ENCODE results near the gene DAD1. TPM values are rescaled to one million over a fixed set of nuclear protein-coding genes. Genes with fewer than 3 reads are reported as not detected.

Gene DAD1
- total RNA-seq, 1 experiment from 2014 or later: 258 TPM

GRCh38 chr14:22560662-22561365, 28.2 kb downstream of the DAD1 start:
- CTCF ChIA-PET: interaction anchor here (0.6 to 1.8 kb wide), 2 partner anchors 92 to 276 kb away, joined by 3 to 6 read pairs; no protein-coding TSS in a partner anchor
- ATAC-seq: no peak
- no peak overlapping the region for H3K27ac ChIP-seq (ENCODE audit: low read length)

GRCh38 chr14:22559041-22559440, 30.0 kb downstream of the DAD1 start:
- Histone ChIP-seq H3K79me2 (ENCODE audit: low read length) (no peaks in the 10 kb centered on the region), H3K9ac (ENCODE audit: low read length) (no peak overlapping the region), H3K9me3 (ENCODE audit: low read length) (no peaks in the 10 kb centered on the region), H3K36me3 (ENCODE audit: low read depth, low read length) (peaks cover 9% of the 10 kb centered on the region), H4K20me1 (ENCODE audit: low read length) (no peaks in the 10 kb centered on the region), H3K4me3 (ENCODE audit: low read length) (no peak overlapping the region), H3F3A (ENCODE audit: low read length, unreplicated experiment) (no peaks in the 10 kb centered on the region), H3K27me3 (ENCODE audit: low read length) (no peaks in the 10 kb centered on the region), H3K4me1 (ENCODE audit: insufficient read depth, low read length) (peaks cover 49% of the 10 kb centered on the region), H3K27ac (ENCODE audit: low read length) (no peak overlapping the region), H2AFZ (ENCODE audit: low read length) (0 out of 2 replicates have a peak overlapping the region, but pooled peaks have one; percentile 28), H3K4me2 (ENCODE audit: low read length) (no peak overlapping the region), H3K9me2 (replicated peaks; ENCODE audit: low read length) (no peaks in the 10 kb centered on the region)
- CTCF ChIA-PET: interaction anchor here (0.8 to 1.8 kb wide), 3 partner anchors 31 to 168 kb away, joined by 3 to 6 read pairs (median 3); no protein-coding TSS in a partner anchor
- intact Hi-C loops (cut with micrococcal nuclease): loop anchor here (5.0 to 10.0 kb wide), 4 partner anchors 84 to 503 kb away; no protein-coding TSS in a partner anchor
- no TSS peak for BruUV-seq (replicated peaks)
- POLR2A ChIA-PET (ENCODE audit: unreplicated experiment): interaction anchor here (0.5 kb wide), 1 partner anchor 1176 kb away, joined by 4 read pairs; no protein-coding TSS in a partner anchor
- no peak for ATAC-seq
- no peak for TF ChIP-seq CTCF (conservative IDR thresholded peaks at IDR 0.05; ENCODE audit: low read depth, low read length)
- no peak for TF ChIP-seq EZH2 (IDR thresholded peaks at IDR 0.05; ENCODE audit: low read length, unreplicated experiment)
- TF ChIP-seq EZH2phosphoT487 (IDR thresholded peaks at IDR 0.05; ENCODE audit: borderline replicate concordance, low read length): no peak
- no peak for DNase-seq

More at GRCh38 chr14:22560662-22561365, 28.2 kb downstream of the DAD1 start:
- Histone ChIP-seq H3K4me1 (ENCODE audit: insufficient read depth, low read length) (peaks cover 39% of the 10 kb centered on the region), H2AFZ (ENCODE audit: low read length) (no peak overlapping the region), H3K79me2 (ENCODE audit: low read length) (no peaks in the 10 kb centered on the region), H3K36me3 (ENCODE audit: low read depth, low read length) (peaks cover 25% of the 10 kb centered on the region), H3F3A (ENCODE audit: low read length, unreplicated experiment) (no peaks in the 10 kb centered on the region), H3K4me2 (ENCODE audit: low read length) (peak overlapping the region; percentile 24), H3K27me3 (ENCODE audit: low read length) (no peaks in the 10 kb centered on the region), H3K9me3 (ENCODE audit: low read length) (no peaks in the 10 kb centered on the region), H3K4me3 (ENCODE audit: low read length) (no peak overlapping the region), H3K9ac (ENCODE audit: low read length) (no peak overlapping the region), H4K20me1 (ENCODE audit: low read length) (no peaks in the 10 kb centered on the region), H3K9me2 (replicated peaks; ENCODE audit: low read length) (no peaks in the 10 kb centered on the region)
- intact Hi-C loops (cut with micrococcal nuclease): no loop called here
- TF ChIP-seq CTCF (conservative IDR thresholded peaks at IDR 0.05; ENCODE audit: low read depth, low read length): no peak
- TF ChIP-seq EZH2 (IDR thresholded peaks at IDR 0.05; ENCODE audit: low read length, unreplicated experiment): no peak
- TF ChIP-seq EZH2phosphoT487 (IDR thresholded peaks at IDR 0.05; ENCODE audit: borderline replicate concordance, low read length): no peak
- DNase-seq: peak; percentile 32
- POLR2A ChIA-PET (ENCODE audit: unreplicated experiment): no interaction called here
- no TSS peak for BruUV-seq (replicated peaks)
